Nephron progenitor cell (in vitro differentiated cells): ENCODE measurements around the gene SLC27A3.

Experiments used
- DNase-seq: peaks from one replicate; pipeline ENCODE4 v3.0.0; 2021
- H3K27ac Mint-ChIP-seq: 2 replicates; pipeline ENCODE4 v1.8.0; 2021; ENCODE audit warnings: mild to moderate bottlenecking, moderate library complexity, mixed read lengths
- H3K27me3 Mint-ChIP-seq: 2 replicates; pipeline ENCODE4 v1.8.0; 2021; ENCODE audit warnings: mild to moderate bottlenecking, low read depth, mixed read lengths; ENCODE audit not compliant: poor library complexity
- H3K36me3 Mint-ChIP-seq: 2 replicates; pipeline ENCODE4 v1.8.0; 2021; ENCODE audit warnings: low read depth, mixed read lengths
- H3K4me1 Mint-ChIP-seq: 2 replicates; pipeline ENCODE4 v1.8.0; 2021; ENCODE audit warnings: mixed read lengths
- H3K4me3 Mint-ChIP-seq: 2 replicates; pipeline ENCODE4 v1.8.0; 2021; ENCODE audit warnings: mild to moderate bottlenecking, moderate library complexity, mixed read lengths
- H3K9me3 Mint-ChIP-seq: 2 replicates; pipeline ENCODE4 v1.8.0; 2021; ENCODE audit warnings: mild to moderate bottlenecking, moderate library complexity, mixed read lengths
- TF ChIP-seq, protein P1 (sequence below): fragments of 200-600 bp; sonication (generic); IDR thresholded peaks from 2 replicates; pipeline ENCODE4 v1.5.0; 2021; ENCODE audit warnings: antibody characterized with exemption

SLC27A3 gene

DNA sequence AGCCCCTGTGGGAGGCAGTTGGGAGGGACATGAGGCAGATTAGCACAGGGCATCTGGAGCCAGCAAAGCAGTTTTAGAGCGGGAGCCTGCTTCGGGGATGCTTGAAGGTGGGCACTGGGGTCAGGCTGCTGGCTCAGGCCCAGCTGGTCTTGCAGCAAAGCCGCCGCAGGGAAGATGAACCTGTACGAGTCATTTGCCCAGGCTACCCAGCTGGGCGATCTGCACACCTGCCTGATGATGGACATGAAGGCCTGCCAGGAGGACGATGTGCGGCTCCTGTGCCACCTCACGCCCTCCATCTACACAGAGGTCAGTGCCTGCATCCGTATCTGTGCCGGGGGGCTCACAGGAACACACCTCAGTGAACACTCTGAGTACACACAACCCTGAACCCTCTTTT is 7.7 kb upstream of the SLC27A3 start:
- DNase-seq = no peak
- TF ChIP-seq, protein P1, sequence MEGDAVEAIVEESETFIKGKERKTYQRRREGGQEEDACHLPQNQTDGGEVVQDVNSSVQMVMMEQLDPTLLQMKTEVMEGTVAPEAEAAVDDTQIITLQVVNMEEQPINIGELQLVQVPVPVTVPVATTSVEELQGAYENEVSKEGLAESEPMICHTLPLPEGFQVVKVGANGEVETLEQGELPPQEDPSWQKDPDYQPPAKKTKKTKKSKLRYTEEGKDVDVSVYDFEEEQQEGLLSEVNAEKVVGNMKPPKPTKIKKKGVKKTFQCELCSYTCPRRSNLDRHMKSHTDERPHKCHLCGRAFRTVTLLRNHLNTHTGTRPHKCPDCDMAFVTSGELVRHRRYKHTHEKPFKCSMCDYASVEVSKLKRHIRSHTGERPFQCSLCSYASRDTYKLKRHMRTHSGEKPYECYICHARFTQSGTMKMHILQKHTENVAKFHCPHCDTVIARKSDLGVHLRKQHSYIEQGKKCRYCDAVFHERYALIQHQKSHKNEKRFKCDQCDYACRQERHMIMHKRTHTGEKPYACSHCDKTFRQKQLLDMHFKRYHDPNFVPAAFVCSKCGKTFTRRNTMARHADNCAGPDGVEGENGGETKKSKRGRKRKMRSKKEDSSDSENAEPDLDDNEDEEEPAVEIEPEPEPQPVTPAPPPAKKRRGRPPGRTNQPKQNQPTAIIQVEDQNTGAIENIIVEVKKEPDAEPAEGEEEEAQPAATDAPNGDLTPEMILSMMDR = no peak
- H3K27me3 Mint-ChIP-seq = peaks cover 4% of the 10 kb centered on the region
- no peak overlapping the region for H3K27ac Mint-ChIP-seq
- H3K9me3 Mint-ChIP-seq = no peaks in the 10 kb centered on the region
- H3K4me3 Mint-ChIP-seq = no peak overlapping the region
- peaks cover 20% of the 10 kb centered on the region for H3K4me1 Mint-ChIP-seq
- H3K36me3 Mint-ChIP-seq = peaks cover 64% of the 10 kb centered on the region

GRCh38 chr1:153768316-153769181 is 6.7 kb upstream of the SLC27A3 start:
- no peak for DNase-seq
- TF ChIP-seq, protein P1 = no peak
- Mint-ChIP-seq H3K27ac (peak overlapping the region; percentile 81), H3K36me3 (peaks cover 63% of the 10 kb centered on the region), H3K4me3 (no peak overlapping the region), H3K27me3 (peaks cover 4% of the 10 kb centered on the region), H3K4me1 (peaks cover 22% of the 10 kb centered on the region), H3K9me3 (no peaks in the 10 kb centered on the region)

DNA sequence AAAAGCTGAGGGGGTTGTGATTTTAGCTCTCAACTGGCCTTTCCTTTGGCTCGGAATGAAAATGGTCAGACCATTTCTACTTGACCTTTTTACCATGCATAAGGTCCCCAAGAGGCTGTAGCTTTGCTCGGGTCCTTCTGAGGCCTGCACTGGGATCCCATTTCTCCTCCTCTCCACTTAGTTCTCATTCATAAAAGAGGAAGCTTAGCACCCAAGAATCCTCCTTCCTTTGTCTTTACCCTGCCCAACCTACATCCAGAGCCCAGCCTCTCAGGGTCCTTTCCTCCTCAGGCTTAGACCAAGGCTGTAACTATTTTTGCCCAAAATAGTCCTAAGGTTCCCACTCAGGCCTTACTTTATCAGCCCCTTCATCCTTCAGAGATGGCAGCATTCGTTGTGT is 6.0 kb upstream of the SLC27A3 start:
- Mint-ChIP-seq H3K27ac (peak overlapping the region; percentile 47), H3K4me3 (no peak overlapping the region), H3K9me3 (no peaks in the 10 kb centered on the region), H3K36me3 (peaks cover 64% of the 10 kb centered on the region), H3K27me3 (peaks cover 4% of the 10 kb centered on the region), H3K4me1 (peaks cover 29% of the 10 kb centered on the region)
- DNase-seq = no peak
- TF ChIP-seq, protein P1 = no peak

- Mint-ChIP-seq H3K36me3 (peaks cover 56% of the 10 kb centered on the region), H3K4me1 (peaks cover 38% of the 10 kb centered on the region), H3K27me3 (peaks cover 4% of the 10 kb centered on the region), H3K4me3 (no peak overlapping the region), H3K9me3 (no peaks in the 10 kb centered on the region), H3K27ac (peak overlapping the region; percentile 92)
- TF ChIP-seq, protein P1 = no peak
- DNase-seq = no peak
Measured at GRCh38 chr1:153770797-153771196, 4.4 kb upstream of the SLC27A3 start.

DNA sequence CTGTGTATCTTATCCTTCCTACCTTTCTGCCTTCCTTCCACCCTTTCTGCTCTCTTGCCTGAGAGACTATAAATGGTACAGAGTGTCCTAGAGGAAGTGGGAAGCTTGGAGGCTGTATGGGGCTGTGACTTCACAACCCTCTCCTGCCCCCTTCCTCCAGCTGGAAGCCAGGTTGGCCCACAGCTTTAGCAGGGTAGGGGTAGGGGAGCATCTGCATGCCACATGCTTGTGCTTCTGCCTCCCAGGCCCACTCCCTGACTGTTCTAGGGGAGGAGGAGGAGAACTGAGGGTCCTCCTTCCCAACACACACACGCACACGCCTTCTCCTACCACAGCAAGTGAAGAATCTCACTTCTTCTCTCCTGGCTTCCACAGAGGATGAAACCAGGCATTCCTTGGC is 3.9 kb upstream of the SLC27A3 start:
- Mint-ChIP-seq H3K36me3 (peaks cover 51% of the 10 kb centered on the region), H3K27me3 (peaks cover 4% of the 10 kb centered on the region), H3K4me1 (peaks cover 41% of the 10 kb centered on the region), H3K4me3 (no peak overlapping the region), H3K9me3 (no peaks in the 10 kb centered on the region), H3K27ac (no peak overlapping the region)
- TF ChIP-seq, protein P1 = no peak
- DNase-seq = no peak
